NCI-H146 (cell line): ENCODE results near the gene PDZRN3.
"Not testable (repeated sequence)": the region's sequence is repeated elsewhere in the genome, so short reads cannot be mapped to it uniquely, and the experiment has no call there.

ENCODE experiments used
- DNase-seq: peaks from one replicate; lab custom pipeline; 2025; lab: John Stamatoyannopoulos, UW

The PDZRN3 gene

DNA sequence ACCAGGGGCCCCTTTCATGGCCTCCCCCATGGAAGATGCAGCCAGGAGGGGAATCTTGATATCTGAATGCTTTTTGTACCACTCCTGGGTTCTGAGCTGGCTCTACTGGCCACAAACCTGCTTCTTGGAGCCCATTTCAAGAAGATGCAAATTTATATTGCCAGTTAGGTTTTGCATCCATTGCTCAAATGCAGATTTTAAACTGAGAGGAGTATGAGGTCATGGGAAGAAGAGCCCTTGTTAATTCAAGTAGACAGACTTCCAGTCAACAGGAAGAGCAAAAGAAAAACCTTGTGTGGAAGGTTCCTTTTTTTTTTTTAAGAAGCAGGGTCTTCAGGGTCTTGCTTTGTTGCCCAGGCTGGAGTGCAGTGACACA lies 133.5 kb downstream of the PDZRN3 start:
- no peak for DNase-seq

DNA sequence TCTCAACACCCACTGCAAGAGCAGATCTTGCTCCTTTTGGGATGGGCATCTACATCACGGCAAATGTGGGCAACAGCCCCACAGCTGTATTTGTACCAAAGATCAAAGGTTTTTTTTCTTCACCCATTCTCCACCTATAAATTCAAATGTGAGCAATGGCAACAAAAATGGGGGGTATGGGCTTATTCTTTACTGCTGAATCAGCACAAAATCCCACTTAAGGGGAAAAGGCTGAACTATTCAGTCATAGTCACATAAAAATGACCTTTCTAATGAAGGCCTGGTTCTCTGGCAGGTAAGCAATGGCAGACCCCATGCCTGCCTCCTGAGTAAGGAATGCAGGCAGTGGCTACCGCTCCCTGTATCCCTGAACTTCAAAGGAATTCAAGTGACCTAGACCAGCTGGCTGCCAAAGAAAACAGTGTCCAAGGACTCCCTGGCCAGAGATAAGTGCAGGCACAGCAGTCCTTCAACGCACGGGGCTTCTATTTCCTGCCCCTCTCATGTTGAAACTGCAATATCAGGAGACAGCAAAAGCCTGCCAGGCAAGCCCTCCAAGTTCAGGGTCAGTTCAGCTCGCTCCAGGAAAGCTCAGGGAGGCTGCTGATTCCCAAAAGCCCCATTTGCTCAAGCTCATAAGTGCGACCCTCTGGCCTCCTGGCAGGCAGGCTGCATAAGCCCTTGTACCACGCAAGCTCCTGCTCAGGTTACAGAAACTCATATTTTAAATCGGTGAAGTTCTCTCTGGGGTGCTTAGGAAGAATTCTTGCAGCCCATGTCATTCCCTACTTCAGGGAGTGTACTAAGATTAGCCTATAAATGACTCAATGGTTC lies 134.1 kb downstream of the PDZRN3 start:
- DNase-seq = peak; percentile 9

GRCh38 chr3:73485877-73486330 lies 138.8 kb downstream of the PDZRN3 start:
- DNase-seq = no peak

DNA sequence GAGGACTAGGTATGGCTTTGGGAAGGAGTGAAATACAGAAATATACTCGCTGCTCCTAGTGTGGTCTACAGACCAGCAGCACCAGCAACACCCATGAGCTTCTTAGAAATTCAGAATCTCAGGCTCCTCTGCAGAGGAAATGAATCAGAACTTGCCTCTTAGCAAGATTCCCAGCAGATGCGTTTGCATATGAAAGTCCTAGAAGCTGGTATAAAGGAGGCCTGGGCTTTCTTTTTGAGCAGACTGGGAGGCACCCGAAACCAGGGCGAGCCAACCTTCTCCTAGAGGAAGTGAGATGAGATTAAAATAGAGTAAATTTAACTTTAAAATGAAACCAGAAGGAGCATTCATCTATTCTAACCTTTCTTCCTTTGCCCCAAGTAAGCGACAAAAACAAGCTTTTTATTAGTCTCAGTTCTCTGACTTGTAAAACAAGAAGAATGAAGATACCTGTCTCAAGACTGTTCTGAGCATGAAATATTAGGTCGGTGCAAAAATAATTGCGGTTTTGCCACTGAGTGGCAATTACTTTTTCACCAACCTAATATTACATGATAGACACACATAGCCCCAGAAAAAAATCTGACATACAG lies 140.0 kb downstream of the PDZRN3 start:
- no peak for DNase-seq

DNA sequence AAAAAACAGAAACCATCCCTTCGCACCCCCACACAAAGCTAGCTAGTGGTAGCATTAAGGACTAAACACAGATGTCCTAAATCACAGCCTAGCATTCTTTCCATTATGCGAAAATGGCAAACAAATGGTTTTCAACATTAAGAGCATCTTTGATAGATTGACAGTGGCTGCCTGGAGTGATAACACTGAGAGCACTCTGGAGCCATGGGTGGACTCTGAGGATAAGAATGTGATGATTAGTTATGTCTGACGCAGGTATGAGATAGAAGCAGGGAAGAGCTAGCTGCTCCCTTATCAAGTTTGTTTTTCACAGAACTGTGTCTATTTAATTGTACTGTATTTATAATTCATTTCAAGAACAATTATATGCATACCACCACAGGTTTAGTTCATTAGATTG lies 142.9 kb downstream of the PDZRN3 start:
- DNase-seq = no peak

GRCh38 chr3:73480187-73480672 lies 144.5 kb downstream of the PDZRN3 start:
- DNase-seq = no peak

GRCh38 chr3:73479325-73479724 lies 145.4 kb downstream of the PDZRN3 start:
- DNase-seq = peak; percentile 5

GRCh38 chr3:73478858-73479257 lies 145.9 kb downstream of the PDZRN3 start:
- DNase-seq = no peak

GRCh38 chr3:73475717-73476116 lies 149.0 kb downstream of the PDZRN3 start:
- no peak for DNase-seq

GRCh38 chr3:73475175-73475574 lies 149.6 kb downstream of the PDZRN3 start:
- DNase-seq = no peak

DNA sequence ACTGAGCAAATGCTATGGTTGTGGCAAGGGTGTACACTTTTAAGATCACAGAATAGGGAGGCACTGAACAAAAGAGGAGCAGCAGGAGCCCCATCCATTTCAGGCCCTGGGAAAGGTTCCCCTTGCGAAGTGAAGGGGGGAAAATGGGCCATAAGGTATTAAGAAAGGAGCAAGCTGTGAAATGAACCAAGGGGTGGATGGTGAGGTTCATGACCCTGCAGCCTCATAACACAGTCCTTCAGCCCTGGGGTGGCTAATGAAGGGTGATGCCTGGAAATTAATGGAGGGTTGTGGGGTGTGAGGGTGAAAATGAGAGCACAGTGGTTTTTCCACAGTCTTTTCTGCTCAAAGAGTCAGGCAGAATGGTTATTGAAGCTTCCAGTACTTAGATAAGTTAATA lies 150.1 kb downstream of the PDZRN3 start:
- DNase-seq = peak; percentile 70

- DNase-seq = peak; percentile 70
Observed at GRCh38 chr3:73473898-73474416, 150.8 kb downstream of the PDZRN3 start.

DNA sequence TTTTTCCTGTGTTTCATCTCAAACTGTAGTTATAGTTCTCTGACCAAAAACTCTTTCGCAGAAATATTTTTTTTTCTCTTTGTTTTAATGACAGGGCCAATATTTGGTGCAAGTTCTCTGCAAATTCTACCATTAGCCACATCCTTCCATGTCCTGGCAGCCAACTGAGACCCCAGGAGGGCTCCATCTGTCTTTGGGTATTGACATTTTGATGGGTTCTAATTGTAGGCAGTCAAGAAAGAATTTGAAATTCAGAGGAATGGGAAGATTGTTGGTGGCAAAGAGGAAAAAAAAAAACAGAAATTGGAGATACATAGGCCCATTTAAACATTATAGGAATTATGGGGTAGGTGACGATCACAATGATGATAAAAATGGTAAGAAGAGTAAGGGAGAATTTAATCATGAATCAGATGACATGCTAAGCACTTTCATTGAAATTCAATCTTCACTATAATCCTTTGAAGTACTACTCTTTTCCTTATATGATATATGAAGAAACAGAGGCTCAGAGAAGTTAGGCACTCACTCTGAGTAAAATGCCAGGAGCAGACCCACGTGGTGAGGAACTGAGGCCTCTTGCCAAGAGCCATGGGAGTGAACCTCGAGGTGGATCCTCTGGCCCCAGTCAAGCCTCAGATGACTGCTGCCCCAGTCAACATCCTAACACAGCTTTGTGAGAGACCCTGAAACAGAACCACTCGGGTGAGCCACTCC lies 151.4 kb downstream of the PDZRN3 start:
- peak; percentile 43 for DNase-seq

DNA sequence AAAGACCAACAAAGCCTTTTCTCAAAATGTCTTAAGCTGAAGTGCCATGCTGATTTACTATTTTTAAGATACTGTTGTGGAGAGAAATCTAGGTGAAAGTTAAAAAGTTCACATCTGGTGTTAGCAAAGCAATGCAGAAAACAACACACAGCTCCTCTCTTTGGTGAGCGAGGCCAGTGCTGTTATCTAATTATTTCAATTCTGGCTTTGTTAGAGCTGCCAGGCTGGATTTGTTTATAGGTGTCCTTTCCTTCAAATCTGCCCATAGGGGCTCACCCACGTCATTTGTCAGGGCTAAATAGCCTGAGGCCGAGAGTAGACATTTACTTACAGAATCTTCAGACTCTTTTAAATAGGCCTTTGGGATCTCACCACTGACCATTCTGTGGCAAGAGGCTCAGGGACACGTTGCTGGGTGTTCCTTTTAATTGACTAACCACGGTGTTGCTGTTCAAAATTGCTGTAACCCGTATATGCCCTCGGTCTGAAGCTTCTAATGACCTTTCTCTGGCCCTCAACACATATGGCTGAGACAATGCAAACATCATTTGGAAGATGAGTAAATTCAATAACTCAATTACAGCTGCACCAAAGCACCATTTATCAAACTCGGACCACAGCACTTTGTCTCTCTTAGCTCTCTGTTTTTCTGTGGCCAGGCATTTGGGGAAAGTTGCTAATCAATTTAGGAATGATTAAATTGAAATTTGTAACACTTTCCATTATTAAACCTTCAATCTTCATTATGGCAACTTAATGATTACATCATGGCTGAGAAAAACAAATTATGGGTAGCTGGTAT lies 152.6 kb downstream of the PDZRN3 start:
- peak; percentile 76 for DNase-seq

DNA sequence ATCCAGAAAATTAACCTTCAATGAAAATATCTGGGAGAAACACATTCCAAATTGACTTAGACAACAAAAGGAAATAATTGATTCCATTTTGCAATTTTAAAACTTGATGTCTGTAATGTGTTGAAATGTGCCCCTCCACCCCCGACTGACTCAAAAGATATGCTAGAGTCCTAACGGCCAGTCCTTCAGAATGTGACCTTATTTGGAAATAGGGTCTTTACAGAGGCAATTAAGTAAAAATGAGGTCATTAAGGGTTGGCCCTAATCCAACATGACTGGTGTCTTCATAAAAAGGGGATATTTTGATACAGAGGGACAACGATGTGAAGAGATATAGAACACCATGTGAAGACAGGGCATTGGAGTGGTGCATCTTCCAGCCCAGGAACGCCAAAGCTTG lies 153.9 kb downstream of the PDZRN3 start:
- peak; percentile 77 for DNase-seq

DNA sequence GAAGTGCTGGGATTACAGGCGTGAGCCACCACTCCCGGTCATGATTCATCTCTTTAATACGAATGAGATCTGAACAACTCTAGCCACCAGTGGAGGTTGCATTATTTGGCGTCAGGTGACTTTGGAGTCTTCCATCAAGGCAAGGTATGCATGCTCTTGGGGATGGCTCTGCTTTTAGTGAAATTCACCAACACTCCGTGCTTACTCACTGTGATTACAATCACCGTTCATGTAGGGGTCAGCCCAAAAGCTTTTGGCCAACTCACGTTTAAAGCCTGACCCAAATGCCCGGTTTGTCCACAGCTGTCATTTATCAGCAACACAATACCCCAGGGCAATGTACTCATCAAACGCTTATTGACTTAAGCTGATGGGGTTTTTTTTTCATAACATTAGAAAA lies 155.4 kb downstream of the PDZRN3 start:
- DNase-seq = peak; percentile 59

DNA sequence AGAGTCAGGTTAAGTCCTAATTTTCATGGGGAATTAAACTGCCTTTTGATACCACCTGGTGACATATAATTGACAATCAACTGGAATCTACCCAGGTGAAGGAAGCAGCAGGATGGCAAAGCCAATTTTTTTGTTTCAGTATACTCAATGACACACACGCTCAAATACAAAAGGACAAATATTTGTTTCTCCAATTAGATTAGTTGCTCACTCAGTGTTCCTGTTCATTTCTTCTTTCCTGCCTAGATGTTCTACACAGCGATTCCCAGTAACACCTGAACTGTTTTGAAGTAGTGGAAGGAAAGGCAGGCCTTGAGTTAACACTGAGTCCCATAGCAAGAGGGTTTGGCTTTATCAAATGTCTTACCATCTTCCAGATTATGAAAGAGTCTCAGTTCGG lies 157.5 kb downstream of the PDZRN3 start:
- peak; percentile 80 for DNase-seq

GRCh38 chr3:73465926-73466325 lies 158.8 kb downstream of the PDZRN3 start:
- DNase-seq = peak; percentile 68

- DNase-seq = not testable (repeated sequence)
Observed at GRCh38 chr3:73464126-73464525, 160.6 kb downstream of the PDZRN3 start.

DNA sequence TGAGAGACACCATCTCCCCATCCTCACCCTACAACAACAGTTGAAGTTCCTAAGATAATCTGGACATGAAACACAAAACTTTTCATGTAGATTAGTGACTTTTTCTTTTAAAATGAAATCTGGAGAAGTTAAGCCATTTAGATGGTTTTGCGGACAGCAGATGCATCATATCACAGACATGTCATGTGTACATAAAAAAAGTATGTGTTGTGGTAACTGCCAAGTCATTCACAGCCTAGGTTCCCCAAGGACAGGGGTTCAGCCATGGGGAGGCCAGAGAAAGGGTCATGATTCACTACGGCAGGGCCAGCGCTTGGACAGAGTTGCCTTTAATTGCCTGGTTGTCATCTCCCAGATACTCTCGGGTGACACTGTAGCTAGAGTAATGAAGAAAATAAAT lies 163.2 kb downstream of the PDZRN3 start:
- no peak for DNase-seq

GRCh38 chr3:73459711-73460110 lies 165.0 kb downstream of the PDZRN3 start:
- no peak for DNase-seq

DNA sequence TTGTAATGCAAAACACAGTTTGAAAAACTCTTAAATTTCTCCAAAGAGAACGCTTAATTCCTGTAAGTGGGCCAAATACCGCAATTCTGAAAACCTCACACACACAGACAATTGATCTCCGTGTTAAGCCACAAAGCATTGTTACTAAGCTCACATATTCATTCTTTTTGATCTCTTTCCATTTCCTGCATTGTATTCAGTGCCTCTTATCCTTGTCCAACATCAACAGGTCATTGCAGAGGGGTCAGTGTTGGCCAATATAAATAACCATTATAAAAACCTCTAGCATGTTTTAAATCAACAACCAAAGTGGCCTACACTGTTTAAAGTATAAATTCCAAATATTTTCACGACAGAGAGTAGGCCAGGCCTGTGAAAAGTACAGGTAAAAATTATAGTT lies 171.1 kb downstream of the PDZRN3 start:
- no peak for DNase-seq
